Measurements from ENCODE around the gene DCD.

DNA sequence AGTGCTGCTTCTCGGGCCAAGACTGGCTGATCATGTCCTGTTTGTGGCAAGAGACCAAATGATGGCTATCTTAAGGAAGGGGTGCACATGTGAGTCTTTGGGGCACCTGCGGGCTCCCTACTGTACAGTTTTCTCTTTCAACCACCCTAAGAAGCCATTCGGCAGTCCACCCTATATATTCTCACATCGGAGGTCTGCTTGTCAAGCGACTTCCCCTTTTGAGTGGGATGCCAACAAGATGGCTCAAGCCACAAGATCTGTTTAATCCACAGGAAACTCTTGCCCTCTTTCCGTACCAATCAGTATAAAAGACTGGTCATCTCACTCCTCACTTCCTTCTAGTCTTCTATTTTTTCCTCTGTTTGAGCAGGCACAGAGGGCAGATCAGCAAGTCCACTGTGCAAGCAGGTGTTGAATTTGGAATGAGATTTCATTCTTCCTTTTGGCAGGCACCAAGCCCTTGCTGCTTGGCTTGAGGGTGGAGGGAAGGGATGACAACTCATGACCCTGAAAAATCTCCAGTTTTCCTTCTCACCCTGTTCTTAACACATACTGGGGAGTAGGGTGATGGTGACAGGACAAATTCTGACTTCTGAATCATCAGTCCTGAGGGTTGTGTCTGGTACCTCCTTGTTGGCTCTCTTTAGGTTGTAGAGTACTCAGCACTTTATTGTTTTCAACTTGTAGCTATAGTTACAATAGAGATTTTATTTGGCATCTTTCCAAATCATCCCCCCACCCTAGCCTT lies 31.1 kb downstream of the DCD start:
- TF ChIP-seq, protein P1, sequence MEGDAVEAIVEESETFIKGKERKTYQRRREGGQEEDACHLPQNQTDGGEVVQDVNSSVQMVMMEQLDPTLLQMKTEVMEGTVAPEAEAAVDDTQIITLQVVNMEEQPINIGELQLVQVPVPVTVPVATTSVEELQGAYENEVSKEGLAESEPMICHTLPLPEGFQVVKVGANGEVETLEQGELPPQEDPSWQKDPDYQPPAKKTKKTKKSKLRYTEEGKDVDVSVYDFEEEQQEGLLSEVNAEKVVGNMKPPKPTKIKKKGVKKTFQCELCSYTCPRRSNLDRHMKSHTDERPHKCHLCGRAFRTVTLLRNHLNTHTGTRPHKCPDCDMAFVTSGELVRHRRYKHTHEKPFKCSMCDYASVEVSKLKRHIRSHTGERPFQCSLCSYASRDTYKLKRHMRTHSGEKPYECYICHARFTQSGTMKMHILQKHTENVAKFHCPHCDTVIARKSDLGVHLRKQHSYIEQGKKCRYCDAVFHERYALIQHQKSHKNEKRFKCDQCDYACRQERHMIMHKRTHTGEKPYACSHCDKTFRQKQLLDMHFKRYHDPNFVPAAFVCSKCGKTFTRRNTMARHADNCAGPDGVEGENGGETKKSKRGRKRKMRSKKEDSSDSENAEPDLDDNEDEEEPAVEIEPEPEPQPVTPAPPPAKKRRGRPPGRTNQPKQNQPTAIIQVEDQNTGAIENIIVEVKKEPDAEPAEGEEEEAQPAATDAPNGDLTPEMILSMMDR (IDR thresholded peaks at IDR 0.05; ENCODE audit: borderline replicate concordance, extremely low read depth, low read length, poor library complexity, severe bottlenecking): no peak
- TF ChIP-seq EZH2 (IDR thresholded peaks at IDR 0.05; ENCODE audit: borderline replicate concordance, low read depth, low read length, severe bottlenecking): no peak
